Fibroblast of pulmonary artery (primary cell): ENCODE measurements around the gene PAK6.
A peak's percentile ranks its signal among the peaks of the same experiment; 100 is the strongest.

Experiments
- DNase-seq: peaks from one replicate; pipeline ENCODE4 v3.0.0-alpha.2; 2010; ENCODE audit warnings: low read depth
- H3K4me3 ChIP-seq: replicated peaks from 2 replicates; pipeline ENCODE4 v1.5.1; 2011; ENCODE audit warnings: low read depth, mild to moderate bottlenecking, control low read depth, low read length, moderate library complexity
- TF ChIP-seq, protein P1 (sequence below): IDR thresholded peaks from 2 replicates; pipeline ENCODE4 v1.5.1; 2011; ENCODE audit warnings: mild to moderate bottlenecking, control low read depth, low read length, inconsistent platforms; ENCODE audit errors: missing control alignments

The PAK6 gene

GRCh38 chr15:40290918-40291574 lies 52.2 kb downstream of the PAK6 start:
- TF ChIP-seq, protein P1, sequence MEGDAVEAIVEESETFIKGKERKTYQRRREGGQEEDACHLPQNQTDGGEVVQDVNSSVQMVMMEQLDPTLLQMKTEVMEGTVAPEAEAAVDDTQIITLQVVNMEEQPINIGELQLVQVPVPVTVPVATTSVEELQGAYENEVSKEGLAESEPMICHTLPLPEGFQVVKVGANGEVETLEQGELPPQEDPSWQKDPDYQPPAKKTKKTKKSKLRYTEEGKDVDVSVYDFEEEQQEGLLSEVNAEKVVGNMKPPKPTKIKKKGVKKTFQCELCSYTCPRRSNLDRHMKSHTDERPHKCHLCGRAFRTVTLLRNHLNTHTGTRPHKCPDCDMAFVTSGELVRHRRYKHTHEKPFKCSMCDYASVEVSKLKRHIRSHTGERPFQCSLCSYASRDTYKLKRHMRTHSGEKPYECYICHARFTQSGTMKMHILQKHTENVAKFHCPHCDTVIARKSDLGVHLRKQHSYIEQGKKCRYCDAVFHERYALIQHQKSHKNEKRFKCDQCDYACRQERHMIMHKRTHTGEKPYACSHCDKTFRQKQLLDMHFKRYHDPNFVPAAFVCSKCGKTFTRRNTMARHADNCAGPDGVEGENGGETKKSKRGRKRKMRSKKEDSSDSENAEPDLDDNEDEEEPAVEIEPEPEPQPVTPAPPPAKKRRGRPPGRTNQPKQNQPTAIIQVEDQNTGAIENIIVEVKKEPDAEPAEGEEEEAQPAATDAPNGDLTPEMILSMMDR = no peak
- peak; percentile 53 for DNase-seq
- peak overlapping the region; percentile 27 for H3K4me3 ChIP-seq

DNA sequence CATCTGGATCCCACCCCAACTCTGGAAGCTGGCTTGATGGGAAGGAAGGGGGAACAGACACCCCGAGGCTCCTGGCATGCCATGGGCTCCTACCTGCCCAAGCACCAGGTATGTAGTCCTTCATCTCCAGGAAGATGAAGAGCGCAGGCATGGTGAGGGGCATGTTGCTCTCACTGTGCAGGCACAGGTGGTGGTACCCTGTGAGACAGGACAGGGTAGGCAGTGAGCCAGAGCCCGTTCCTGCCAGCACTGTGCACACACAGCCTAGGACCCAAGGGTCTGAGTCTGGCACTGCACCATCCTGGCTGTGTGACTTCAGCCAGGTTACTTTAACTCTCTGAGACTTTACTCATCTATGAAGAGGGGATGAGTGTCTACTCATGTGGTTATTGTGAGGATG lies 53.4 kb downstream of the PAK6 start:
- TF ChIP-seq, protein P1 = no peak
- no peak for DNase-seq
- no peak overlapping the region for H3K4me3 ChIP-seq

DNA sequence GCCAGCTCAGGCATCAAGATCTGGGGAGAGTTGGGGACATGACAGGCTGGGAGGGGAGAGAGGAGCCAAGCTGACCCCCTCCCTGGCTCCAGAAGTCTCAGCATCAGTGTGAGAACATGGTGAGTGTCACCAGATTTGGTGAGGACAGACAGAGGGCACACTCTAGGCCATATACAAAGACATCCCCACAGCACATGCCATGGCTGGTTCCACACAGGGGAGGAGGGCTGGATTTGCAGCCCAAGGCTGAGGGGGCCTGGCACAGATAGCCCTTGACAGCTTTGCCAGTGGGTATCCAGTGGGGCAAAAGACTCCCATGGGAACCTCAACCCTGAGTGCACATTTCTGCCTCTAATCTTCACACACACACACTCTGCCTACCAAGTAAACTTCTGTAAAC lies 54.1 kb downstream of the PAK6 start:
- TF ChIP-seq, protein P1 = no peak
- DNase-seq = no peak
- H3K4me3 ChIP-seq = no peak overlapping the region

- no peak overlapping the region for H3K4me3 ChIP-seq
- TF ChIP-seq, protein P1 = no peak
- no peak for DNase-seq
Measured at GRCh38 chr15:40293905-40294895, 55.3 kb downstream of the PAK6 start.

- TF ChIP-seq, protein P1 = no peak
- H3K4me3 ChIP-seq = no peak overlapping the region
- no peak for DNase-seq
Measured at GRCh38 chr15:40295297-40295696, 56.4 kb downstream of the PAK6 start.

DNA sequence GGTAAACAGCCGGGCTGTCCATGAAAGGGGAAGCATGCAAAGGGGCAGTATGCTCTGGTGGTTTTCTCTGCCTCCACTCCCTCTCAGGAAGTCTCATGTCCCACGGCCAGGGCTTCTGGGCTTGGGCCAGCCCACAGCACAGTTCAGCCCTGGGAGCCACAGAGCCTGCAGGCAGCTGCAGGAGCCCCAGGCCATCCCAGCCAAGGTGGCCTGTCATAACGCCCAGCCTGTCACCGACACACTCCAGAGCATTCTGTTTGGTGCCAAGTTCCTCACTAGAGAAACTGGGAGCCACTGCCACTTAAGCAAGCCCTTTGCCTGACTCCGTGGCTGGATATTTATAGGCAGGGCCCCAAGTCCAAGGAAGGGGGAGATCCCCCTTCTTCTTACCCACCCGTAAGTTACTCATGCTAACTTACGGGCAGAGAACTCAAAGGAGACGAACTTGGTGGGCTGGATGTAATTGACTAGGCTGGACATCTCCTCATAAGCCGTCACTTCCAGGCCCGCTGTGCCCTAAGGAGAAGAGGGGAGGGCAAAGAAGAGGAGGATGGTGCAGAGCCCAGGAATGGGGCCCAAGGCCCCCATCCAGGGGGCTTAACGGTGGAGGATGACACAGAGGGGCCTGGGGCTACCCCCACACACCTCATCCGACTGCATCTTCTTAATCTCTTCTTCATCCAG lies 57.2 kb downstream of the PAK6 start:
- TF ChIP-seq, protein P1 = no peak
- no peak for DNase-seq
- no peak overlapping the region for H3K4me3 ChIP-seq
